SK-N-SH treated with all-trans-retinoic acid at 6 μM for 48 hours (cell line): ENCODE data around the gene FXYD4.
A peak's percentile ranks its signal among the peaks of the same experiment; 100 is the strongest.

Experiments
- ATAC-seq: fragments of 200-7000 bp; cut with Tn5 transposase; 3 replicates; pipeline ENCODE4 v1.9.1; 2020; ENCODE audit warnings: mild to moderate bottlenecking, moderate library complexity
- BACH2 ChIP-seq: fragments of 250-450 bp; sonication (Bioruptor Pico); IDR thresholded peaks from 2 replicates; pipeline ENCODE4 v1.9.0; 2021; ENCODE audit warnings: mild to moderate bottlenecking, borderline replicate concordance
- CSDC2 ChIP-seq: fragments of 250-450 bp; sonication (Bioruptor Pico); IDR thresholded peaks from 2 replicates; pipeline ENCODE4 v1.5.0; 2020; ENCODE audit warnings: mild to moderate bottlenecking, moderate library complexity
- ESRRG ChIP-seq: fragments of 250-450 bp; sonication (Bioruptor Pico); IDR thresholded peaks from 2 replicates; pipeline ENCODE4 v1.6.1; 2021; ENCODE audit warnings: mild to moderate bottlenecking
- GLIS3 ChIP-seq: fragments of 250-450 bp; sonication (Bioruptor Pico); IDR thresholded peaks from 2 replicates; pipeline ENCODE4 v1.5.0; 2020; ENCODE audit warnings: mild to moderate bottlenecking, moderate library complexity
- ISL1 ChIP-seq: fragments of 250-450 bp; sonication (Bioruptor Pico); IDR thresholded peaks from 2 replicates; pipeline ENCODE4 v2.1.2; 2022; ENCODE audit warnings: mild to moderate bottlenecking, moderate library complexity
- OSR1 ChIP-seq: fragments of 250-450 bp; sonication (Bioruptor Pico); IDR thresholded peaks from 2 replicates; pipeline ENCODE4 v1.8.0; 2022; ENCODE audit warnings: moderate library complexity, mild to moderate bottlenecking, inconsistent platforms
- PPARA ChIP-seq: fragments of 250-450 bp; sonication (Bioruptor Pico); IDR thresholded peaks from 2 replicates; pipeline ENCODE4 v1.5.0; 2020; ENCODE audit warnings: mild to moderate bottlenecking, borderline replicate concordance
- RARB ChIP-seq: fragments of 250-450 bp; sonication (Bioruptor Pico); IDR thresholded peaks from 2 replicates; pipeline ENCODE4 v1.8.0; 2021; ENCODE audit warnings: mild to moderate bottlenecking, moderate library complexity
- SNAI2 ChIP-seq: fragments of 250-450 bp; sonication (Bioruptor Pico); IDR thresholded peaks from 2 replicates; pipeline ENCODE4 v1.5.0; 2020; ENCODE audit warnings: mild to moderate bottlenecking, moderate library complexity
- TCF4 ChIP-seq: fragments of 250-450 bp; sonication (Bioruptor Pico); IDR thresholded peaks from 2 replicates; pipeline ENCODE4 v1.8.0; 2021; ENCODE audit warnings: mild to moderate bottlenecking, moderate library complexity, borderline replicate concordance
- ZFP3 ChIP-seq: fragments of 250-450 bp; sonication (Bioruptor Pico); IDR thresholded peaks from 2 replicates; pipeline ENCODE4 v1.5.0; 2020; ENCODE audit warnings: mild to moderate bottlenecking, moderate library complexity
- ZFP30 ChIP-seq: fragments of 450-650 bp; formaldehyde crosslinking; IDR thresholded peaks from 2 replicates; pipeline ENCODE4 v1.5.0; 2022; ENCODE audit warnings: mild to moderate bottlenecking, moderate library complexity
- ZNF565 ChIP-seq: fragments of 450-650 bp; formaldehyde crosslinking; conservative IDR thresholded peaks from 2 replicates; pipeline ENCODE4 v1.5.0; 2020; ENCODE audit warnings: low read depth, mild to moderate bottlenecking, moderate library complexity
- ZNF70 ChIP-seq: fragments of 450-650 bp; formaldehyde crosslinking; IDR thresholded peaks from 2 replicates; pipeline ENCODE4 v1.5.0; 2020; ENCODE audit warnings: mild to moderate bottlenecking, moderate library complexity
- ZNF8 ChIP-seq: fragments of 450-650 bp; formaldehyde crosslinking; IDR thresholded peaks from 2 replicates; pipeline ENCODE4 v1.5.0; 2020; ENCODE audit warnings: mild to moderate bottlenecking, moderate library complexity
- TF ChIP-seq, protein P1 (sequence below): fragments of 250-450 bp; sonication (Bioruptor Pico); IDR thresholded peaks from 2 replicates; pipeline ENCODE4 v1.8.0; 2020; ENCODE audit warnings: mild to moderate bottlenecking, moderate library complexity, borderline replicate concordance
- TF ChIP-seq, protein P2 (sequence below): fragments of 250-450 bp; sonication (Bioruptor Pico); IDR thresholded peaks from 2 replicates; pipeline ENCODE4 v1.8.0; 2021; ENCODE audit warnings: low read depth, mild to moderate bottlenecking, moderate library complexity, borderline replicate concordance
- TF ChIP-seq, protein P3 (sequence below): fragments of 250-450 bp; sonication (Bioruptor Pico); IDR thresholded peaks from 2 replicates; pipeline ENCODE4 v1.5.1; 2021; ENCODE audit warnings: mild to moderate bottlenecking, moderate library complexity
- TF ChIP-seq, protein P4 (sequence below): fragments of 250-450 bp; sonication (Bioruptor Pico); IDR thresholded peaks from 2 replicates; pipeline ENCODE4 v1.5.0; 2020; ENCODE audit warnings: mild to moderate bottlenecking, moderate library complexity
- TF ChIP-seq, protein P5 (sequence below): fragments of 250-450 bp; sonication (Bioruptor Pico); IDR thresholded peaks from 2 replicates; pipeline ENCODE4 v1.5.1; 2020; ENCODE audit warnings: low read depth, mild to moderate bottlenecking, moderate library complexity

The FXYD4 gene

DNA sequence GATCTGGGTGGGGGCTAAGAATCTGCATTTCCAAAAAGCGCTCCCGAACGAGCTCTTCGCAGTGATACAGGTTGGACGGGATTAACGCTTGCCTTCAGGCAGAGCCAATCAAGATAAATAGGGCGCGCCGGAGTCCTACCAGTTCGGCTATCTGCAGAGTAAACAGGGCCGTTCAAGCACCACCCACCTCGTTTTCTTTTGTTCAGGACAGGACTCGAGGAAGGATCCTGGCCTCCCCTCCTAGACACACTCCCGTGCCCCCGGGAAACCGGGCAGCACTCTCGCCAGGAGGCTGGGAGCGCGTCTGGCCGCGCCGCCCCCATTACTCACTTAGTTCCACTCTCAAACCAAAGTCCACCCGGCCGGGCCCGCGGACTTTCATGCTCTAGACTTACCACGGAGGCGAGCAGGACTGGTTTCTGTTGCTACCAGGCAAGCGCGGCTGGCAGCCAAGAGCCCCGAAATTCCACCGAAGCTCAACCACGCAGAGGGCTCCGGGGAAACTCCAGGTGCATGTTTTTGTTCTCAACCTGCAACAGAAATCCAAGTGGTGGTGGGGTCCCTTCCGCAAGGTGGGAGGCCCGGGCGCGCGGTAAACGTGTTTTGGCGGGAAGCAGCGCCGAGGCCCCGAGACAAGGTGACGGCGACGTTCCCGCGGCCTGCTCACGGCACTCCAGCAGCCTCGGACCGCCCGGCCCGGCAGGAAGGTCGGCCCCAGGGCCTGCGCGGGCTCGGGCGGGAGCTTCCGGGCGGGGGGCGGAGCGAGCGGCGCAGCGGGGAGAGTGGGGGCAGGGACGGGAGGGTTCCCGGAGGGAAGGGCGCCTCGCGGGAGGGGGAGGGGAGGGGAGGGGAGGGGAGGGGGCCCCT, 24.9 kb downstream of the FXYD4 start:
- peak; percentile 77 for ATAC-seq
- TF ChIP-seq BACH2 (CRISPR knock-in tag) (no peak), PPARA (CRISPR knock-in tag) (no peak), SNAI2 (no peak), ESRRG (CRISPR knock-in tag) (no peak), CSDC2 (CRISPR knock-in tag) (no peak), ZFP30 (CRISPR knock-in tag) (no peak), ZFP3 (CRISPR knock-in tag) (no peak), ISL1 (CRISPR knock-in tag) (no peak), RARB (no peak), GLIS3 (CRISPR knock-in tag) (no peak)
- TF ChIP-seq, protein P1, sequence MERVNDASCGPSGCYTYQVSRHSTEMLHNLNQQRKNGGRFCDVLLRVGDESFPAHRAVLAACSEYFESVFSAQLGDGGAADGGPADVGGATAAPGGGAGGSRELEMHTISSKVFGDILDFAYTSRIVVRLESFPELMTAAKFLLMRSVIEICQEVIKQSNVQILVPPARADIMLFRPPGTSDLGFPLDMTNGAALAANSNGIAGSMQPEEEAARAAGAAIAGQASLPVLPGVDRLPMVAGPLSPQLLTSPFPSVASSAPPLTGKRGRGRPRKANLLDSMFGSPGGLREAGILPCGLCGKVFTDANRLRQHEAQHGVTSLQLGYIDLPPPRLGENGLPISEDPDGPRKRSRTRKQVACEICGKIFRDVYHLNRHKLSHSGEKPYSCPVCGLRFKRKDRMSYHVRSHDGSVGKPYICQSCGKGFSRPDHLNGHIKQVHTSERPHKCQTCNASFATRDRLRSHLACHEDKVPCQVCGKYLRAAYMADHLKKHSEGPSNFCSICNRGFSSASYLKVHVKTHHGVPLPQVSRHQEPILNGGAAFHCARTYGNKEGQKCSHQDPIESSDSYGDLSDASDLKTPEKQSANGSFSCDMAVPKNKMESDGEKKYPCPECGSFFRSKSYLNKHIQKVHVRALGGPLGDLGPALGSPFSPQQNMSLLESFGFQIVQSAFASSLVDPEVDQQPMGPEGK (CRISPR knock-in tag): no peak
- TF ChIP-seq, protein P2, sequence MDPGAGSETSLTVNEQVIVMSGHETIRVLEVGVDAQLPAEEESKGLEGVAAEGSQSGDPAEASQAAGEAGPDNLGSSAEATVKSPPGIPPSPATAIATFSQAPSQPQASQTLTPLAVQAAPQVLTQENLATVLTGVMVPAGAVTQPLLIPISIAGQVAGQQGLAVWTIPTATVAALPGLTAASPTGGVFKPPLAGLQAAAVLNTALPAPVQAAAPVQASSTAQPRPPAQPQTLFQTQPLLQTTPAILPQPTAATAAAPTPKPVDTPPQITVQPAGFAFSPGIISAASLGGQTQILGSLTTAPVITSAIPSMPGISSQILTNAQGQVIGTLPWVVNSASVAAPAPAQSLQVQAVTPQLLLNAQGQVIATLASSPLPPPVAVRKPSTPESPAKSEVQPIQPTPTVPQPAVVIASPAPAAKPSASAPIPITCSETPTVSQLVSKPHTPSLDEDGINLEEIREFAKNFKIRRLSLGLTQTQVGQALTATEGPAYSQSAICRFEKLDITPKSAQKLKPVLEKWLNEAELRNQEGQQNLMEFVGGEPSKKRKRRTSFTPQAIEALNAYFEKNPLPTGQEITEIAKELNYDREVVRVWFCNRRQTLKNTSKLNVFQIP (CRISPR knock-in tag): no peak
- TF ChIP-seq, protein P3, sequence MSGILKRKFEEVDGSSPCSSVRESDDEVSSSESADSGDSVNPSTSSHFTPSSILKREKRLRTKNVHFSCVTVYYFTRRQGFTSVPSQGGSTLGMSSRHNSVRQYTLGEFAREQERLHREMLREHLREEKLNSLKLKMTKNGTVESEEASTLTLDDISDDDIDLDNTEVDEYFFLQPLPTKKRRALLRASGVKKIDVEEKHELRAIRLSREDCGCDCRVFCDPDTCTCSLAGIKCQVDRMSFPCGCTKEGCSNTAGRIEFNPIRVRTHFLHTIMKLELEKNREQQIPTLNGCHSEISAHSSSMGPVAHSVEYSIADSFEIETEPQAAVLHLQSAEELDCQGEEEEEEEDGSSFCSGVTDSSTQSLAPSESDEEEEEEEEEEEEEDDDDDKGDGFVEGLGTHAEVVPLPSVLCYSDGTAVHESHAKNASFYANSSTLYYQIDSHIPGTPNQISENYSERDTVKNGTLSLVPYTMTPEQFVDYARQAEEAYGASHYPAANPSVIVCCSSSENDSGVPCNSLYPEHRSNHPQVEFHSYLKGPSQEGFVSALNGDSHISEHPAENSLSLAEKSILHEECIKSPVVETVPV (CRISPR knock-in tag): no peak
- TF ChIP-seq, protein P4, sequence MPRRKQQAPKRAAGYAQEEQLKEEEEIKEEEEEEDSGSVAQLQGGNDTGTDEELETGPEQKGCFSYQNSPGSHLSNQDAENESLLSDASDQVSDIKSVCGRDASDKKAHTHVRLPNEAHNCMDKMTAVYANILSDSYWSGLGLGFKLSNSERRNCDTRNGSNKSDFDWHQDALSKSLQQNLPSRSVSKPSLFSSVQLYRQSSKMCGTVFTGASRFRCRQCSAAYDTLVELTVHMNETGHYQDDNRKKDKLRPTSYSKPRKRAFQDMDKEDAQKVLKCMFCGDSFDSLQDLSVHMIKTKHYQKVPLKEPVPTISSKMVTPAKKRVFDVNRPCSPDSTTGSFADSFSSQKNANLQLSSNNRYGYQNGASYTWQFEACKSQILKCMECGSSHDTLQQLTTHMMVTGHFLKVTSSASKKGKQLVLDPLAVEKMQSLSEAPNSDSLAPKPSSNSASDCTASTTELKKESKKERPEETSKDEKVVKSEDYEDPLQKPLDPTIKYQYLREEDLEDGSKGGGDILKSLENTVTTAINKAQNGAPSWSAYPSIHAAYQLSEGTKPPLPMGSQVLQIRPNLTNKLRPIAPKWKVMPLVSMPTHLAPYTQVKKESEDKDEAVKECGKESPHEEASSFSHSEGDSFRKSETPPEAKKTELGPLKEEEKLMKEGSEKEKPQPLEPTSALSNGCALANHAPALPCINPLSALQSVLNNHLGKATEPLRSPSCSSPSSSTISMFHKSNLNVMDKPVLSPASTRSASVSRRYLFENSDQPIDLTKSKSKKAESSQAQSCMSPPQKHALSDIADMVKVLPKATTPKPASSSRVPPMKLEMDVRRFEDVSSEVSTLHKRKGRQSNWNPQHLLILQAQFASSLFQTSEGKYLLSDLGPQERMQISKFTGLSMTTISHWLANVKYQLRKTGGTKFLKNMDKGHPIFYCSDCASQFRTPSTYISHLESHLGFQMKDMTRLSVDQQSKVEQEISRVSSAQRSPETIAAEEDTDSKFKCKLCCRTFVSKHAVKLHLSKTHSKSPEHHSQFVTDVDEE: no peak
- TF ChIP-seq, all 23 proteins: peak for 0

DNA sequence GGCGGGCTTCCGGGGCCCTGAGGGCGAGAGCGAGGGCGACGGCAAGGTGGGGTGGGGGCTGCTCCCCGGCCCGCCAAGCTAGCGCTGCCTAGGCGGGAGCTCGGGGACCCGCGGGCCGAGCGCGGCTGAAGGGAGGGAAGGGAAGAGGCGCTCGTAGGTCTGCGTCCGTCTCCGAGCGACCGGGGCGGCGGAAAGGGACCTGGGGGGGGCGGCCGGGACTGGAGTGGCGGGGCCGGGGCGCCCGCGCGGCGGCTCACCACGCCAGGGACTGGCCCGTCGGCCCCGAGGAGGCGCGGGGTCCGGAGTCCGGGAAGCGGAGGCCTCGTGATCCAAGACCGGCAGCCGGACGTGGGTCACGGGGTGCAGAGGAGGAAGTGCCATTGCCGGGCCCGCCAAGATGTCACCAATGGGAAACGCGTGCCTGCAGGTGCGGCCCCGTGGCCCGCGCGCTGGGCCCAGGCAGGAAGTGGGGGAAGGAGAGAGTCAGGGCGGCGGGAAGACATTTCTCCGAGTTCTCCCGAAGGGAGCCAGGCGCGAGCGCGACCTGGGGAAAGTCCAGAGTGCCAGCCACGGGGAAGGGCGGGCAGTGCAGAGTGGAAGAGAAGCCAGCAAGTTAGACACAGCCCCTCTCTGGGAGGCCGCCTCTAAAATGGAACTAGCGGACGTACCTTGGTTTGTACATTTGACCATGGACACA, 25.6 kb downstream of the FXYD4 start:
- peak; percentile 71 for ATAC-seq
- TF ChIP-seq ZNF565 (CRISPR knock-in tag) (no peak), ISL1 (CRISPR knock-in tag) (no peak), ZNF8 (CRISPR knock-in tag) (no peak), RARB (no peak), ZFP3 (CRISPR knock-in tag) (no peak), OSR1 (CRISPR knock-in tag) (no peak), SNAI2 (0 out of 2 replicates have a peak, but pooled peaks have one; percentile 33), ZNF70 (CRISPR knock-in tag) (no peak), TCF4 (CRISPR knock-in tag) (no peak)
- TF ChIP-seq, protein P1 (CRISPR knock-in tag): no peak
- TF ChIP-seq, protein P4: no peak
- TF ChIP-seq, protein P3 (CRISPR knock-in tag): no peak
- TF ChIP-seq, protein P5, sequence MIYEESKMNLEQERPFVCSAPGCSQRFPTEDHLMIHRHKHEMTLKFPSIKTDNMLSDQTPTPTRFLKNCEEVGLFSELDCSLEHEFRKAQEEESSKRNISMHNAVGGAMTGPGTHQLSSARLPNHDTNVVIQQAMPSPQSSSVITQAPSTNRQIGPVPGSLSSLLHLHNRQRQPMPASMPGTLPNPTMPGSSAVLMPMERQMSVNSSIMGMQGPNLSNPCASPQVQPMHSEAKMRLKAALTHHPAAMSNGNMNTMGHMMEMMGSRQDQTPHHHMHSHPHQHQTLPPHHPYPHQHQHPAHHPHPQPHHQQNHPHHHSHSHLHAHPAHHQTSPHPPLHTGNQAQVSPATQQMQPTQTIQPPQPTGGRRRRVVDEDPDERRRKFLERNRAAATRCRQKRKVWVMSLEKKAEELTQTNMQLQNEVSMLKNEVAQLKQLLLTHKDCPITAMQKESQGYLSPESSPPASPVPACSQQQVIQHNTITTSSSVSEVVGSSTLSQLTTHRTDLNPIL (CRISPR knock-in tag): 0 out of 2 replicates have a peak, but pooled peaks have one; percentile 20
- TF ChIP-seq, all 23 proteins: peak for 2
